Measurements from ENCODE around the gene SNN.

SNN gene

DNA sequence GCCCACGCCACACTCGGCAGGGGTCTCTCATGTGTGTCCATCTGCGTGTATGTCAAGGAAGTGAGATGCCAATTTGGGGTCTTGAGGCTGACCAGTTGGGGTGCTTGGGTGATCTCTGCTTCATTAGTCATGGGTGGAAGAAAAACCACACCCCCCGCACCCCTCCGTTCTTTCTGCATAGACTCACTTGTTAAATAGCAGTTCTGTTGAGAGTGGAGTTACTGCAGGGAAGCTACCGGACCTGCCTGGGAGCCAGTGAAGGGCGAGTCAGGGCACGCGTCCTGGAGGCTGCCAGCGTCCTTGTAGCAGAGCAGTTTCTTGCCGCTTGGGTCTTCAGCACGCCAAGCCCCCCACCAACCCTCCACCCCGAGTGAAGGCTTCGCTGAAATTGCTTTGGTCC lies 8.5 kb downstream of the SNN start:
- Histone ChIP-seq H3K4me1 (ENCODE audit: insufficient read depth, low read length, severe bottlenecking) (peaks cover 72% of the 10 kb centered on the region), H3K4me3 (ENCODE audit: low read depth, low read length, poor library complexity, severe bottlenecking) (no peak overlapping the region), H3K27ac (ENCODE audit: low read depth, low read length, poor library complexity, severe bottlenecking) (peak overlapping the region; percentile 96), H3K79me2 (ENCODE audit: insufficient read depth, low read length) (no peaks in the 10 kb centered on the region), H3K27me3 (ENCODE audit: insufficient read depth, low read length) (no peaks in the 10 kb centered on the region), H3K4me2 (ENCODE audit: low read length) (no peak overlapping the region; the same call in 1 of the 2 replicates), H3K36me3 (ENCODE audit: insufficient read depth, low read length) (peaks cover 49% of the 10 kb centered on the region), H3K9ac (ENCODE audit: low read length) (no peak overlapping the region), H2AFZ (ENCODE audit: low read length) (no peak overlapping the region), H4K20me1 (ENCODE audit: insufficient read depth, low read length) (no peaks in the 10 kb centered on the region), H3F3A (ENCODE audit: insufficient read depth, low read length) (peaks cover 8% of the 10 kb centered on the region; the same call in 1 of the 2 replicates), H3K9me3 (ENCODE audit: low read length) (no peaks in the 10 kb centered on the region), H3K9me2 (ENCODE audit: low read depth, low read length) (no peaks in the 10 kb centered on the region)
- TF ChIP-seq EZH2 (IDR thresholded peaks at IDR 0.05; ENCODE audit: borderline replicate concordance, low read length), result no peak
- TF ChIP-seq, protein P1, sequence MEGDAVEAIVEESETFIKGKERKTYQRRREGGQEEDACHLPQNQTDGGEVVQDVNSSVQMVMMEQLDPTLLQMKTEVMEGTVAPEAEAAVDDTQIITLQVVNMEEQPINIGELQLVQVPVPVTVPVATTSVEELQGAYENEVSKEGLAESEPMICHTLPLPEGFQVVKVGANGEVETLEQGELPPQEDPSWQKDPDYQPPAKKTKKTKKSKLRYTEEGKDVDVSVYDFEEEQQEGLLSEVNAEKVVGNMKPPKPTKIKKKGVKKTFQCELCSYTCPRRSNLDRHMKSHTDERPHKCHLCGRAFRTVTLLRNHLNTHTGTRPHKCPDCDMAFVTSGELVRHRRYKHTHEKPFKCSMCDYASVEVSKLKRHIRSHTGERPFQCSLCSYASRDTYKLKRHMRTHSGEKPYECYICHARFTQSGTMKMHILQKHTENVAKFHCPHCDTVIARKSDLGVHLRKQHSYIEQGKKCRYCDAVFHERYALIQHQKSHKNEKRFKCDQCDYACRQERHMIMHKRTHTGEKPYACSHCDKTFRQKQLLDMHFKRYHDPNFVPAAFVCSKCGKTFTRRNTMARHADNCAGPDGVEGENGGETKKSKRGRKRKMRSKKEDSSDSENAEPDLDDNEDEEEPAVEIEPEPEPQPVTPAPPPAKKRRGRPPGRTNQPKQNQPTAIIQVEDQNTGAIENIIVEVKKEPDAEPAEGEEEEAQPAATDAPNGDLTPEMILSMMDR (IDR thresholded peaks at IDR 0.05; ENCODE audit: low read length), result no peak

DNA sequence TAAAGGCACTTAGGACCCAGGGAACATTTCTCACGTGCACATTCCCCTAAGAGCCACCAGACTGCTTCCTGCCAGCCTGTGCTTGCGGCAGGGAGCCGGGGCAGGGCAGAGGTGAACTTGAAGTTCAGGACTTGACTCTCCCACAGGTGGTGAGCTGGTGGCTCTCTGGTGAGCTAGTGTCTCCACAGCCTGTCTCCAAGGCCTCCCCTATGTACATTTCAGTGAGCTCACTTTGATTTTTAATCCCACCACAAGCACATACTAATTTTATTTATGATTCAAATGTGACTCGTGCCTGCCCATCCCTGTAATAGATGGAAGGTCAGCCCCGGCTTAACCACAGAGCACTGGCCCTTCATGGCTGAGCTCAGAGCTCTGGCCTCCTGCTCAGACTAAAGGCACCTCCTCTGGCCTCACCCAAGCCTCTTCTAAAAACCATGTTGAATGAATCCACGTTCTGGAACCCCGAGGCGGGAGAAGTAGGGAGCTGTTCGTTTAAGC lies 9.2 kb downstream of the SNN start:
- Histone ChIP-seq H3K4me2 (ENCODE audit: low read length) (peak overlapping the region; percentile 55; the same call in 1 of the 2 replicates), H3K36me3 (ENCODE audit: insufficient read depth, low read length) (peaks cover 49% of the 10 kb centered on the region), H3K27ac (ENCODE audit: low read depth, low read length, poor library complexity, severe bottlenecking) (peak overlapping the region; percentile 96), H3K27me3 (ENCODE audit: insufficient read depth, low read length) (no peaks in the 10 kb centered on the region), H3K4me3 (ENCODE audit: low read depth, low read length, poor library complexity, severe bottlenecking) (no peak overlapping the region), H3K4me1 (ENCODE audit: insufficient read depth, low read length, severe bottlenecking) (peaks cover 72% of the 10 kb centered on the region), H3F3A (ENCODE audit: insufficient read depth, low read length) (peaks cover 14% of the 10 kb centered on the region; the same call in 1 of the 2 replicates), H3K9ac (ENCODE audit: low read length) (no peak overlapping the region; the same call in 1 of the 2 replicates), H2AFZ (ENCODE audit: low read length) (no peak overlapping the region), H3K9me3 (ENCODE audit: low read length) (no peaks in the 10 kb centered on the region), H4K20me1 (ENCODE audit: insufficient read depth, low read length) (no peaks in the 10 kb centered on the region), H3K79me2 (ENCODE audit: insufficient read depth, low read length) (no peaks in the 10 kb centered on the region), H3K9me2 (ENCODE audit: low read depth, low read length) (no peaks in the 10 kb centered on the region)
- no peak for TF ChIP-seq EZH2 (IDR thresholded peaks at IDR 0.05; ENCODE audit: borderline replicate concordance, low read length)
- TF ChIP-seq, protein P1 (IDR thresholded peaks at IDR 0.05; ENCODE audit: low read length), result no peak

DNA sequence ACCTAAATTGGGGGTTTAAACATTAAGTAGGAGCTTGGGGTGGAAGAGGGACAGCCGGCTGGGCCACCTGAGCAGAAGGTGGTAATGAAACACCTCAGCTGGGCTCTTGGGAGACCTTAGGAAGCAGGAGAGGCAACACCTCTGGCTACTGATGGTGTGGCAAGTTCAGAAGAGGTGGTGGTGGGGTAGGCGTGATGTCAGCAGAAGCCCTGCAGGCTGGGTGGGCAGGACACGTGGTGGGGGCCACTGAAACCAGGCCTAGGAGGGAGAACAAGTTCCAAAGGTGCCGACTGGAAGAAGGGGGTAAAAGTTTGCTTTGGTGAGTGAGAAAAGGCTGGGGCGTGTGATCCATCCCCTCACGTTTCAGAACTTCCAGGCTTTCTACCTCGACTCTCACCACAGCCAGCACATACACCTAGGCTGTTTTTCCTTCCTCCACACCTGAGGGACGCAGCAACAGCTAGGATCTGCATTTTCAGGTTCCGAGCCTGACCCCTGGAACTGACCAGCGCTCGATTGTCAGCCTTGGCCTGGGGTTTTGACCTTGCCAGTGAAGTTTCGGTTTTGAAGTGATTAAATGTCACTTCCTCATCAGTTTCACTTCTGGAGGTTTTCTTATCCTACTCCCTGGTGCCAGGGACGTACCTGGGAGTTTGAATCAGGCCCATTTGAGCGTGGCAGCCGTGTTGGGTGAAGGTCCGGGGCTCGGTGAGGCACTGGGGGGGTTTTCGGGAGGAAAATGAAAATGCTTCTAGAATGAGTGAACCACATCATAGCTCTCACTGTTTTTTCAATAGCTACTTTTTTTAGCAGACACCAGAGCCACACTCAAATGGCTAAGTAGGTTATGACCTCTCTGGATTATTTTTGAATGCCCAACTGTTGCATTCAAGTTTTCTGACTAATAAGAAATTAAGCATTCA lies 10.0 kb downstream of the SNN start:
- H3K9me3 ChIP-seq (ENCODE audit: low read length), result no peaks in the 10 kb centered on the region
- H3K4me2 ChIP-seq (ENCODE audit: low read length), result peak overlapping the region; percentile 55
- H3F3A ChIP-seq (ENCODE audit: insufficient read depth, low read length), result peaks cover 21% of the 10 kb centered on the region; the same call in 1 of the 2 replicates
- H3K4me1 ChIP-seq (ENCODE audit: insufficient read depth, low read length, severe bottlenecking), result peaks cover 72% of the 10 kb centered on the region
- H3K27me3 ChIP-seq (ENCODE audit: insufficient read depth, low read length), result no peaks in the 10 kb centered on the region
- peak overlapping the region; percentile 20 for H3K4me3 ChIP-seq (ENCODE audit: low read depth, low read length, poor library complexity, severe bottlenecking)
- TF ChIP-seq, protein P1 (IDR thresholded peaks at IDR 0.05; ENCODE audit: low read length), result no peak
- no peak for TF ChIP-seq EZH2 (IDR thresholded peaks at IDR 0.05; ENCODE audit: borderline replicate concordance, low read length)
- no peaks in the 10 kb centered on the region for H3K9me2 ChIP-seq (ENCODE audit: low read depth, low read length)
- peaks cover 49% of the 10 kb centered on the region for H3K36me3 ChIP-seq (ENCODE audit: insufficient read depth, low read length)
- no peak overlapping the region for H2AFZ ChIP-seq (ENCODE audit: low read length)
- no peaks in the 10 kb centered on the region for H3K79me2 ChIP-seq (ENCODE audit: insufficient read depth, low read length)
- H3K9ac ChIP-seq (ENCODE audit: low read length), result peak overlapping the region; percentile 39; the same call in 1 of the 2 replicates
- peak overlapping the region; percentile 96 for H3K27ac ChIP-seq (ENCODE audit: low read depth, low read length, poor library complexity, severe bottlenecking)
- no peaks in the 10 kb centered on the region for H4K20me1 ChIP-seq (ENCODE audit: insufficient read depth, low read length)
